Measurements from ENCODE around the gene GALNT9.
"Not testable (repeated sequence)": the region's sequence is repeated elsewhere in the genome, so short reads cannot be mapped to it uniquely, and the experiment has no call there.

GALNT9 gene

GRCh38 chr12:132329036-132329719, at the start of gene GALNT9:
GALNT9 (minus strand) TSS chr12:132329589; CDS start chr12:132329203, 386 bp downstream.
- no peak for DNase-seq (ENCODE audit: low read depth, low spot score)

GRCh38 chr12:132379057-132379456, 49.7 kb upstream of the GALNT9 start:
- DNase-seq (ENCODE audit: low read depth, low spot score) = not testable (repeated sequence)

GRCh38 chr12:132377147-132377546, 47.8 kb upstream of the GALNT9 start:
- DNase-seq (ENCODE audit: low read depth, low spot score) = no peak

DNA sequence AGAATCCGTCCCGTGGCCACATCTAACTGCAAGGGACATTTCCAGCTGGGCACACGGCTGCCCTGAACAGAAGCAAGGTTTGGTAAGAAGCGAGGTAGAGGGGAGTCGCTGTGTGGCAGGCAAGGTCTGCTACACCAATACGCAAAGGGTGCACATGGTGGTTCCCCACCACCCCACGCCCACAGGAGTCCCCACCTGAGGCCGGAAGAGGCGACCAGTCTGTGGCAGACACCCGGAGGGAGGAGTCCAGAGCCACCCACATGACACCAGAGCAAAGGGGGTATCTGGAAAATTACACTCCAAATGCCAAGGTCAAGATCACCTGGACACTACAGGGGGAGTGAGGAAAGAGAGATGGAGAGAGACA, 47.1 kb upstream of the GALNT9 start:
- DNase-seq (ENCODE audit: low read depth, low spot score) = no peak

GRCh38 chr12:132375747-132376463, 46.5 kb upstream of the GALNT9 start:
- no peak for DNase-seq (ENCODE audit: low read depth, low spot score)

GRCh38 chr12:132374612-132375445, 45.4 kb upstream of the GALNT9 start:
- DNase-seq (ENCODE audit: low read depth, low spot score) = no peak

DNA sequence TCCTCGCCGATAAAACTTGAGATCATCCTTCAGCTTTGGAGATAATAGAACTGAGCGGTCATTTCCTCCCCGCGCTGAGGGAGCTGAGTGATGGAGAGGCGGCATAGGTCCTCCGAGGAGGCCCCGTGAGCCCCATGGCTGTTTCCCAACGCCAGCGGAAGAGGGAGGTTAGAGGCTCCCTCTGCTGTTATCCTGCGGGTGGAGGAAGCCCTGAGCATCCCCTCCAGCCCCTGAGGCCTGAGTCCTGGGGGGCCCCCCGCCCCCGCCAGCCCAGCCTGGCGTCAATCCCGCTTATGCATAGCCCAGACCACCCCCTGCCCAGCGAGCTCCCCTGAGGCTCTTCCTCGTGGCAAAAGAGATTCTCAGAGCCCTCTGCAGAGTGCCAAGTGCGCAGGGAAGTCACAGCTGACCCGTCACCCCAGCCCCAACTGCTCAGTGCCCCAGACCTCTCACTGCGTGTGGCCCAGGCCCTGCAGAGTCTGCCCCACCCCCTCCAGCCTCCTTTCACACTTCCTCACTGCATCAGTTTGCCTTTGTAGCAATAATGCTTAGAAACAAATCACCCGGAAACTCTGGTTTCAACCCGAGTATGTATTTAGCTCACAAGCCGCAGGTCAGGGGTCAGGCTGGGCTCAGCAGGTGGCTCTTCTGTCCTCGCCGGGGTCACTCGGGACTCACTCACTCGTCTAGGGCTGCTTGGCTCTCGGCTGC, 44.7 kb upstream of the GALNT9 start:
- DNase-seq (ENCODE audit: low read depth, low spot score) = no peak

DNA sequence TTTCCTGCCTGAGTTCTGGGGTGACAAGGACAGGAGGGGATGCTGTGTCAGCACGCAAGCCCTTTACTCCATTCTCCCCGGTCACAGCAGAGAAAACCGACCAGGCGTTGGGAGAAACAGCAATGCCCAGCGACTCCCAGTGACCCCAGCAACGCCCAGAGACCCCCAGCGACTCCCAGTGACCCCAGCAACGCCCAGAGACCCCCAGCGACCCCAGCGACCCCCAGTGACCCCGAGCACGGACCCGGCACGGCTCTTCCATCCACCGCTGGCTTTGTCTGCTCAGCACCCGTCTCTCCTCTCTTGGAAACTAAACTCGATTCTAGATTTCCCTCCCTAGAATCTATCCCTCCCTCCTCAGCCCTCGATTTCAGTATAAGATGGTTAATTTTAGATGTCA, 38.5 kb upstream of the GALNT9 start:
- no peak for DNase-seq (ENCODE audit: low read depth, low spot score)

DNA sequence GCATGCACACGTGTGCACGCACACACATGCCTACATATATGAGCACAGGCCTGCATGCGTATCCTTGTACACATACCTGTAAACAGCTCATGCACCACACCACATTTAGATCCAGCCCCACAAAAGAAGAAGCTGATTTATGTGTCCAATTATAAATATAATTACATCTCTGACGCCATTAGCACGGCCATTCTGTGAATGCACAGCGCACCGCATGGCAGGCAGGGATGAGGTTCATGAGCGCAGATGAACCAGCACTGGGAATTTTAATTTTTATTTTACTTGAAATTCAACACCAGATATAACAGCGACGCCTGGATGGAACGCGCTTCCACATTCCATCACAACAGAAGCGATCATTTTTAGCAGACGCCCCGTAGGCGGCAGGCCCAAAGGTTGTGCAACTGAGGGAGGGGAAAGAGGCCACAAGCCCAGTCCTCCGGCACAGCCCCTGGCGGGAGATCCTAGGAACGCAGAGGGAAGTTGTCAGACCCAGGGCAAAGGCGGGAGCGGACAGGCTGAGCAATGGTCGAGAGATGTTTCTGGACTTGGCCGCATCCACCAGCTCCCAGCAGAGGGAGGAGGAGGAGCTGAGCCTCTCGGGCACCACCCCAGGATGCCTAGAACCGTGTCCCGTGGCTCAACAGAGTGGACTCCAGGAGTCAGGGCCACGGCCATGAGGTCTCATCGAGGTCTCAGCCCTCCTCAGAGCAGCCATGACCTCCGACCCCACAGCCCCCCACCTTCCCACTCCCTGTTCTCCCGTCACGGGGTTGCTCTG, 37.9 kb upstream of the GALNT9 start:
- no peak for DNase-seq (ENCODE audit: low read depth, low spot score)

GRCh38 chr12:132366341-132366861, 37.0 kb upstream of the GALNT9 start:
- no peak for DNase-seq (ENCODE audit: low read depth, low spot score)

- no peak for DNase-seq (ENCODE audit: low read depth, low spot score)
Measured at GRCh38 chr12:132365226-132365625, 35.8 kb upstream of the GALNT9 start.

DNA sequence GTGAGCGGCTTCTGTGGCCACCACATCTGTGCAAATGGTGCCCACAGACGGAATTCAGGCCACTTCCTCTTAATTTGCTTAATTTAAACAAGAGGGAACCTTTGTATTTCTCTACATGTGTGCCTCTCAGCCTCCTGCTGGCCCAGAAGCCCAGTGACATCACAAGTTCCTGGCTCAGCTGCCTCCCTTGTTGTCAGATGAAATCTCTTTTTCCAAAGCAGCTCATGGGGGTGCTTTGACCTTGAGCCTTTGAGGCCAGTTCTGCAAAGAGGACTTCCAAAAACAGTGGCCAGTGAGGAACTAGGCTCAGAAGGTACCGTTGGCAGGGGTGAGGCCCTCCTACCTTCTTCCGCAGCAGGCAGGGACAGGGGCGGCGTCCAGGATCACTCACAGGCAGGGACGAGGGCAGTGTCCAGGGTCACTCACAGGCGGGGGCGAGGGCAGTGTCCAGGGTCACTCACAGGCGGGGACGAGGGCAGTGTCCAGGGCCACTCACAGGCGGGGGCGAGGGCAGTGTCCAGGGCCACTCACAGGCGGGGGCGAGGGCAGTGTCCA, 35.0 kb upstream of the GALNT9 start:
- DNase-seq (ENCODE audit: low read depth, low spot score) = no peak

- DNase-seq (ENCODE audit: low read depth, low spot score) = no peak
Measured at GRCh38 chr12:132363661-132364347, 34.4 kb upstream of the GALNT9 start.

- DNase-seq (ENCODE audit: low read depth, low spot score) = no peak
Measured at GRCh38 chr12:132362996-132363660, 33.7 kb upstream of the GALNT9 start.

- DNase-seq (ENCODE audit: low read depth, low spot score) = no peak
Measured at GRCh38 chr12:132360906-132361777, 31.8 kb upstream of the GALNT9 start.

DNA sequence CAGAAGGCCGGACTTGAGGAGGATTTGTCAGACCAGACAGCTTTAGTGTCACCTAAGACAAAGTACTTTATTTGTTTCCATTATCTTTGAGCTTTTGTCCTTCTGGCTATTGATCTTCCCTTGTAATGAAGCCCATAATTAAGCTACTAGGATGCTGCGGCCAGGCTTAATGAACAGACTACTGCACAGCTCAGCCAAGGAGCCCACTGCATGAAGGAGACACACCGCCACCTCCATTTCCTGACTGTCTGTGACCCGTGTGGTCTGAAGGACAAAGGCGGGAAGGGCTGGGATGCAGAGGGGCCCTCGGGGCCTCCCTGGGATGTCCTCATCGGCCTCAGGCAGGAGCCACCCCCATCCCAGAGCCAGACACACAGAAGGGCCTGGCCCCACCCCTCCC, 31.0 kb upstream of the GALNT9 start:
- DNase-seq (ENCODE audit: low read depth, low spot score) = no peak

DNA sequence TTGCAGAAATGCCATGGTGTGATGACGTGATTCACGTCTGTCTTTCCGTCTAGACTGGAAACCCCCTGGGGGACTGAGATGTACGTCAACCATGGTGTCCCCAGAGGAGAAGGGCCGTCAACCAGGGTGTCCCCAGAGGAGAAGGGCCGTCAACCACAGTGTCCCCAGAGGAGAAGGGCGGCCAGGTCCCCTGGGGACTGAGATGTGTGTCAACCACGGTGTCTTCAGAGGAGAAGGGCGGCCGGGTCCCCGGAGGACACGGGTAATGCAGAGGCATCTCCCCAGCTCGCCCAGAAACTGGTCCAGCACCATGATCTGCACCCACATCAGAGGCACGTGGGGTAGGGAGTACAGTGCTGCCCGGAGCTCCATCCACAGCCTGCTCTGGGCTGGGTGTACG, 30.6 kb upstream of the GALNT9 start:
- DNase-seq (ENCODE audit: low read depth, low spot score) = no peak

DNA sequence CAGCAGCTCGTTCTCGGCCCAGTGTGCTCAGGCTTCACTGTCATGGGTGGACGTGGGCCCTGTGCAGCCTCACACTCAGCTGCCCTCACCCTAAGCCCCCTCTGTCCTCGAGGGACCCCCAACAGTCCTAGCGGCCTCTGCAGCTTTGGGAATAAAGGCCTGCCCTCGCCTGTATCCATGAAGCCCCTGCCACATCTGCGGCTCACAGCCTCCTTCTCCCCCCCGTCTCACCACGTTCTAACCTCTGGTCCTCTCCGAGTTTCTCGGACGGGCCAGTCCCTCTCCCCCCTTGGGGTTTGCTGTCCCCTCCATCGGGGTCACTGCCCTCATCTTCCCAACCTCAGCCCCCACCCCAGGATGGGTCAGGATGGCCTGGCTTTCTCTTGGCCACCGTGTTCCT, 30.2 kb upstream of the GALNT9 start:
- no peak for DNase-seq (ENCODE audit: low read depth, low spot score)
